Retinal pigment epithelial cell (primary cell): Measurements from ENCODE around the gene NAA38.

Experiments used
- DNase-seq: peaks from one replicate; pipeline ENCODE4 v3.0.0-alpha.2; 2010; ENCODE audit warnings: low read depth
- H3K4me3 ChIP-seq: 2 replicates; pipeline ENCODE4 v1.5.1; 2011; ENCODE audit warnings: mild to moderate bottlenecking, low read length, control low read depth, moderate library complexity
- TF ChIP-seq, protein P1 (sequence below): conservative IDR thresholded peaks from 2 replicates; pipeline ENCODE4 v1.5.1; 2011; ENCODE audit warnings: low read depth, low read length, control low read depth, inconsistent platforms

Gene NAA38

GRCh38 chr17:7825206-7825990 is 32.0 kb downstream of the NAA38 start:
- no peak overlapping the region for H3K4me3 ChIP-seq
- peak; percentile 76 for DNase-seq
- TF ChIP-seq, protein P1, sequence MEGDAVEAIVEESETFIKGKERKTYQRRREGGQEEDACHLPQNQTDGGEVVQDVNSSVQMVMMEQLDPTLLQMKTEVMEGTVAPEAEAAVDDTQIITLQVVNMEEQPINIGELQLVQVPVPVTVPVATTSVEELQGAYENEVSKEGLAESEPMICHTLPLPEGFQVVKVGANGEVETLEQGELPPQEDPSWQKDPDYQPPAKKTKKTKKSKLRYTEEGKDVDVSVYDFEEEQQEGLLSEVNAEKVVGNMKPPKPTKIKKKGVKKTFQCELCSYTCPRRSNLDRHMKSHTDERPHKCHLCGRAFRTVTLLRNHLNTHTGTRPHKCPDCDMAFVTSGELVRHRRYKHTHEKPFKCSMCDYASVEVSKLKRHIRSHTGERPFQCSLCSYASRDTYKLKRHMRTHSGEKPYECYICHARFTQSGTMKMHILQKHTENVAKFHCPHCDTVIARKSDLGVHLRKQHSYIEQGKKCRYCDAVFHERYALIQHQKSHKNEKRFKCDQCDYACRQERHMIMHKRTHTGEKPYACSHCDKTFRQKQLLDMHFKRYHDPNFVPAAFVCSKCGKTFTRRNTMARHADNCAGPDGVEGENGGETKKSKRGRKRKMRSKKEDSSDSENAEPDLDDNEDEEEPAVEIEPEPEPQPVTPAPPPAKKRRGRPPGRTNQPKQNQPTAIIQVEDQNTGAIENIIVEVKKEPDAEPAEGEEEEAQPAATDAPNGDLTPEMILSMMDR, result no peak

GRCh38 chr17:7824021-7824924 is 33.1 kb downstream of the NAA38 start:
- TF ChIP-seq, protein P1, result no peak
- no peak for DNase-seq
- no peak overlapping the region for H3K4me3 ChIP-seq

DNA sequence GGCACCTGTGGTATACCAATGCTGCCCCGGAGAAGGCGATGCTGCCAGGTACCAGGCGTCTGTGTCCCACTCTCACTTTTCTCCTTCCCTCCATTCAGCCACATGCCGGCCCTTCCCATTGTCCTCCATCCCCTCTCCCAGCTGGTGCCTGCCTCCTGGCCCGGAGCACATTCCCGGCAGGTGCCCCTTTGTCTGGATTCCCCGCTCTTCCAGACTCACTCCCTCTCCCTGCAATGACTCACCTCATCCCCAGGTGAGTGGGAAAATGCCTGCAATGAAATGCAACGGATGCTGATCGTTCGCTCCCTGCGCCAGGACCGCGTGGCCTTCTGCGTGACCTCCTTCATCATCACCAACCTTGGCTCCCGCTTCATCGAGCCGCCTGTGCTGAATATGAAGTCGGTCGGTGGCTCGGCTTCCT is 33.8 kb downstream of the NAA38 start:
- DNase-seq, result no peak
- no peak overlapping the region for H3K4me3 ChIP-seq
- TF ChIP-seq, protein P1, result no peak

DNA sequence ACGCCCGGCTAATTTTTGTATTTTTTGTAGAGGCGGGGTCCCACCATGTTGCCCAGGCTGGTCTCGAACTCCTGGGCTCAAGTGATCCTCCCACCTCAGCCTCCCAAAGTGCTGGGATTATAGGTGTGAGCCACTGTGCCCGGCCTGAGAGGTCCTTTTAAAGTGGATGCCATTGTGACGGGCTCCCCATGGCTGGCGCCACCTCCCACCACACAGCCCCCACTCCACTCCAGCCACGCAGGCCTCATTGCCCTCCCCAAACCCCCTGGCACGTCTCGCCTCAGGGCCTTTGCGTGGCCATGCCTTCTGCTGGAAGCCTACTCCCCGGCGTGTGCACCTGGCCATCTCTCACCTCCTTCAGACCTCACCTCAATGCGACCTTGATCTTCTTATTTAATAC is 35.2 kb downstream of the NAA38 start:
- H3K4me3 ChIP-seq, result no peak overlapping the region
- TF ChIP-seq, protein P1, result no peak
- no peak for DNase-seq

DNA sequence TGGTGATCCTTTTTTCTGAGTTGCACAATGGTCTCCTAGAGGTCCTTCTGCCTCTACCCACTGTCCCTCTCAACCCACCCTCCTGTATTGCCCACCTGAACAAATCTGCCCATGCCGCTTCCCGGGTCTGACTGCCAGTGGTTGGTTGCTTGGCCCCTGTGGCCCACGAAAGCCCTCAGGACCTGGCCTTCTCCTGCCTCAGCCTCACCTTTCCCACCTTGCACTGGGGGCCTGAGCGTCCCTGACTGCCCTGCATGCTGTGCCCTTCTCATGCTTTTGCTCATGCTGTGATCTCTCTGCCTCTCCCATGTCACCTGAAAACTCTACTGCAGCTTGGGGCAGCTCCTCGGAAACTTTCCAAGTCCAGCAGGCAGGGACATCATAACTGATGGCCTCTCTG is 37.1 kb downstream of the NAA38 start:
- DNase-seq, result no peak
- H3K4me3 ChIP-seq, result no peak overlapping the region
- TF ChIP-seq, protein P1, result no peak

DNA sequence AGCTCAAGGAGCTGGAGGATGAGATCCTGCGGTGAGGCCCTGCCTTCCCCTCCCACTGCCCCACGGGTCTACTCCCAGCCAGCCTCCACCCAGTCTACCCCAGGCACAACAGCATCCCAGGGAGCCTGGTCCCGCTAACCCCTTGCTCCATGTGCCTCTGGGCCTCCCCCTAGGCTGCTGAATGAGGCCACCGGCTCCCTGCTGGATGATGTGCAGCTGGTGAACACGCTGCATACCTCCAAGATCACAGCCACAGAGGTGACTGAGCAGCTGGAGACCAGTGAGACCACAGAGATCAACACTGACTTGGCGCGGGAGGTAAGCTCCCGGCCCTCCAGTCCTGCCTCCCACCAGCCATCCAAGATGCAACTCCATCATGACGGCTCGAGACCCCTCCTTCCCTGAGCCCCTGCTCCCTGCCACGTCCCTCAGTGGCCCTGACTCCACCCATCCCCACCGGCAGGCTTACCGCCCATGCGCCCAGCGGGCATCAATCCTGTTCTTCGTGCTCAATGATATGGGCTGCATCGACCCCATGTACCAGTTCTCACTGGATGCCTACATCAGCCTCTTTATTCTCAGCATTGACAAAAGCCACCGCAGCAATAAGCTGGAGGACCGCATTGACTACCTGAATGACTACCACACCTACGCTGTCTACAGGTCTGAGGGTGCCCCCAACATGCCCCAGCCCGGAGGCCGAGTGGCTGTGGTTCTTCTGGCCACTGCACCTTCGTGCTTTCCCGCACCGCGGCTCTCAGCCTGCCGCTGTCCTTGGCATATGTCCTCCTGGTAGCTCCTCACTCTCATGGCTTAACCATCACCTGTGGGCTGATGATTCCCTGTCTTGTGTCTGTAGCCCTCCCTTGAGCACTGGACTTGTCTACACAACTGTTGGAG is 38.4 kb downstream of the NAA38 start:
- no peak overlapping the region for H3K4me3 ChIP-seq
- TF ChIP-seq, protein P1, result no peak
- no peak for DNase-seq
